ENCODE measurements around the gene OR10G3.
A peak's percentile ranks its signal among the peaks of the same experiment; 100 is the strongest.
"Not testable (repeated sequence)": the region's sequence is repeated elsewhere in the genome, so short reads cannot be mapped to it uniquely, and the experiment has no call there.

OR10G3 gene, protein sequence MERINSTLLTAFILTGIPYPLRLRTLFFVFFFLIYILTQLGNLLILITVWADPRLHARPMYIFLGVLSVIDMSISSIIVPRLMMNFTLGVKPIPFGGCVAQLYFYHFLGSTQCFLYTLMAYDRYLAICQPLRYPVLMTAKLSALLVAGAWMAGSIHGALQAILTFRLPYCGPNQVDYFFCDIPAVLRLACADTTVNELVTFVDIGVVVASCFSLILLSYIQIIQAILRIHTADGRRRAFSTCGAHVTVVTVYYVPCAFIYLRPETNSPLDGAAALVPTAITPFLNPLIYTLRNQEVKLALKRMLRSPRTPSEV

DNA sequence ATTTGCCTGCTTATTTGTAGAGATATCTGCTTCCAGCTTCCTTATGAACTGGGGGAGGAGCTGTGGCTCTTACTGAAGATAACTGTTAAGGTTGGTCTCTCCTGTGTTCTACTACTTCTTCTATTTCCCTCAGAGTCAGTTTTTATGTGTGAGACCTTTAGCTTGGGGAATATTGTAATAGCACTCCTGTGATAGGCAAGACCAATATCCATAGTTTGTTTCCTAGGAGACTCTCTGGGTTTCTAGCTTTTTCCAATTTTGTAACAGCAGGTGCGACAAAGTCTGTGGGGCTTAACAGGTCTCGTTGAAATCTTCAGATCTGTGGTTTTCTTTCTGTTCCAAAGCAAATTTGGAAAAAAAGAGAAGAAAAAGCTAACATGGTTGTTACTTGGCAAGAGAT is at the start of gene OR10G3:
TSS of gene OR10G3 (minus strand) at position 101 of the 400 bp plus-strand sequence. CDS start 9,332 bp downstream, outside the sequence.
- DNase-seq (ENCODE audit: low spot score), result no peak

DNA sequence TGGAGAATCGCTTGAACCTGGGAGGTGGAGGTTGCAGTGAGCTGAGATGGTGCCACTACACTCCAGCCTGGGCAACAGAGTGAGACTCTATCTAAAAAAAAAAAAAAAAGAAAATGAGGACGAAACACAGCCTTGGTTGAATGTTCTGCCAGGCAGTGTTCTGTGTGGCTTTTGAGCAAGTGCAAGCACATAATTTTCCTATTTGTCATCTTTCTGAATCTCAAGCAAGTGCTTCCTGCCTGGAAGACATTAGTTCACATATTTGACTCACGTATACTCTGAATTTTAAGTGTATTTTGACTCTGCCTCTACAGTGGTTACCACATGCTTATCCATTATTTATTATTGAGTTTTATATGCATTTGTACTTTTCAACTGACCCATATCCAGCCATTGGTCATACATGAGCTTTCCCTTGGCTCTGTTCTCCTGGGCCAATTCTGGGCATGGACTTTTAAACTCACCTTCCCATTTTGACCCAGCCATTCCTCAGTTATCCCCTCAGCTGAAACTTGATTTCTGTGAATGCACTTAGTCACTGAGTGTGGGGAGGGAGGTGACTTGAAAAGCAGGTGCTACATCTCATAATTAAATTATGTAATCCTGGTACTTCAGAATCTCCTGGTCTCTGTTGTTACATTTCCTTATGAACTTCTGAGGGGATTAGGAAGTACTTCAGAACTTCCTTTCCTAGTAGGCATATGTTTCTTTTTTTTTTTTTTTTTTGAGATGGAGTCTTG is 46.8 kb upstream of the OR10G3 start:
- no peak for DNase-seq (ENCODE audit: low spot score)

DNA sequence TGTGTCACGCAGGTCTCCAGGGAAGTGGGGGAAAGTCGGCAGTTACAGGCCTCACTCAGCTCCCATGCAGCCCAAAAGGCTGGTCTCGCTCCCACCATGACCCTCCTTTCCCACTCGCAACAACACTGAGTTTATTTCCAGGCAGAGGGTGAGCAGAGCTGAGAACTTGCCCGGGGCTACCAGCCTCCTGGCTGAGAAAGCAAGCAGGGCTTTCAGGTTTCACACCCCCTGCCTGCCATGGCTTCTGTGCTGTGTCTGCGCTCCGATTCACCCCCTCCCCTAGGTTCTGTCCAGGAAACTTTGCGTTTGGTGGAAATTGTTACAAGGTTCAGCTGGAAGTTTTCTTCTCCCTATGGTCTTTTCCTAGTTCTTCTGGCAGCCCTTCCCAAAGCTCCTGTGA is 37.7 kb upstream of the OR10G3 start:
- no peak for DNase-seq (ENCODE audit: low spot score)

DNA sequence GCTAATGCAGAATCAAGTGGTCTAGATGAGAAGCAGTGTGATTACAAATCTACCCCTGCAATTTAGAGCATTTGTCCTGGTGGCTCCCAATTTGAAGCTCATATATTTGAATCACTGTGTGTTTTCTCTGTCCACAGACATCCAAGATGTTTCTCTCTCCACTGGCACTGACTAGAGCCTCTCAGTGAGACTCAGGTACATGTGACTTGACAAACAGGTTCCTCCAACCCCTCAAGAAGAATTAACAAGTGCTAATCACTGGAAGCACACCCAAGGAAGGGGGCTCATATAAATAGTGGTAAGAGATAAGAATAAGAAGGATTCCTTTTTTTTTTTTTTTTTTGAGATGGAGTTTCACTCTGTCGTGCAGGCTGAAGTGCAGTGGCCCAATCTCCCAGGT is 34.4 kb upstream of the OR10G3 start:
- DNase-seq (ENCODE audit: low spot score), result no peak

DNA sequence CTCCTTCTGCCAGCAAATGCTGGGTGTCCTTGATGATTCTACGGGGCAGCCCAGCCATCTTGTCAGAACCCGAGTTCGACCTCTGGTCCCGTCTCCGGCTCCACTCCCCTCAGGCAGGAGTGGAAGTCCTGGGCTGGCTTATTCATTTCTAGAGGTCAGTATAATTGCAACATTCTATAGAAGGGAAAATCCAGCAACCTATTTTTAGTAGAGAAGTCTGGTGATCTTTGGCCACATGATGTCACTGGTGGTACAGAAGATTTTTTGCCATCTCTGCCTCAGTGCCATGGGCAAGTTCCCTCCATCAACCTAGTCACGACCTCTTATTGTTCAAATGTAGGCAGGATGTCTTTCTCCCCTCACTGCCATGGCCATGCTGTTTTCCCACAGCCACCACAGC is 32.4 kb upstream of the OR10G3 start:
- no peak for DNase-seq (ENCODE audit: low spot score)

DNA sequence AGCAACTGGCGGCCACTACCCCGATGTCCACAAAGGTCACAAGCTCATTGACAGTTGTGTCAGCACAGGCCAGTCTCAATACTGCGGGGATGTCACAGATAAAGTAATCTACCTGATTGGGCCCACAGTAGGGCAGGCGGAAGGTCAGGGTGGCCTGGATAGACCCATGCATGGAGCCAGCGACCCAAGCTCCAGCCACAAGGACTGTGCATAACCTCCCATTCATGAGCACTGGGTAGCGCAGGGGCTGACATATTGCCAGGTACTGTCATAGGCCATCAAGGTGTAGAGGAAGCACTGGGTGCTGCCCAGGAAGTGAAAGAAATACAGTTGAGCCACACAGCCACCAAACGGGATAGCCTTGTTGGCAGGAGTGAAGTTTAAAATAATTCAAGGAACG is 22.3 kb upstream of the OR10G3 start:
- DNase-seq (ENCODE audit: low spot score), result not testable (repeated sequence)

DNA sequence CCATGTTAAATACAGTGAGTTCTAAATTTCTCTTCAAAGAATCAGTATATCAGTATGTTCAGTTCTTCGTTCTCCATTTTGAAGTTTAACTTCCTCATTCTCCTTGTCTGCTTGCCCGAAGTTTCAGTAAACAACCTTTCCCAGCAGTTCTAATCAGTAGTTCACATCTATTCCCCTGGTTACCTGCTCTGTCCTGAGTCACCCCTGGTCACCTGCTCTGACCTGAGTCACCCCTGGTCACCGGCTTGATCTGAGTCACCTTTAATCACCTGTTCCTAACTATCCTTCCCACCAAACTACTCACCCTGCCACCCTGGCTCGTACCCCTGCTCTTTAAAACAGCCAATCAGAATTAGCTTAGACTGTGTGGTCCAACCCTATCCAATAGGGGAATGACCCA is 9.4 kb upstream of the OR10G3 start:
- DNase-seq (ENCODE audit: low spot score), result no peak

DNA sequence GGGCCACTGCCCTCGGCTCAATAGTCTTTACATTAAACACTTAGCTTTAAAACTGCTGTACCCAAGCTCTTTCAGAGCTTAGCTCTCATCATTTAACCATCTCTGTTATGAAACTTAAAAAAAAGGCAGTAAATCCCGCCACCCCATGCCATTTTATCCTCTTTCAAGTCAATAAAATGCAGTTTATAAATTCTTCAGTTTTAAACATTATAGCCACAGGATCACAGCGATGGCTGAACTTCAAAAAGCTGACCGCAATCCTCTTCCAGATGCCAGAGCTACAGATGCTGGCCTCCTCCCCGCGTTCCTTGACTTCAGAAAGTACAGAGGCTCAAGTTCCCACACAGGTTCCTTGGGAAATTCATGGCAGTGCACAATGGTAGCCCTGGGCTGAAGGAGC is 4.2 kb downstream of the OR10G3 start:
- DNase-seq (ENCODE audit: low spot score), result no peak

DNA sequence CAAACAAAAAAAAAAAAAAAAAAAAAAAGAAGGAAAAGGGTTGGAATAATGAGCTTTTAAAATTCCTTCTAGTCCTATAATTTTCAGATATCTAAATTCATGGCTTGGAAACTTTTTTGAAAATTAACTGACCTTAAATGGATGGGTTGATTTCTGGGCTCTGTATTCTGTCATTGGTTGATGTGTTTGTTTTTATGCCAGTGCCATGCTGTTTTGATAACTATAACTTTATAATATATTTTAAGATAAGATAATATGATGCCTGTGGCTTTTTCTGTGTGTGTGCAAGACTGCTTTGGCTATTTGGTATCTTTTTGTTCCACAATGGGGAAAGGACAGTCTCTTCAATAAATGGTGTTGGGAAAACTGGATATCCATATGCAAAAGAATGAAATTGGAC is 7.3 kb downstream of the OR10G3 start:
- DNase-seq (ENCODE audit: low spot score), result no peak

DNA sequence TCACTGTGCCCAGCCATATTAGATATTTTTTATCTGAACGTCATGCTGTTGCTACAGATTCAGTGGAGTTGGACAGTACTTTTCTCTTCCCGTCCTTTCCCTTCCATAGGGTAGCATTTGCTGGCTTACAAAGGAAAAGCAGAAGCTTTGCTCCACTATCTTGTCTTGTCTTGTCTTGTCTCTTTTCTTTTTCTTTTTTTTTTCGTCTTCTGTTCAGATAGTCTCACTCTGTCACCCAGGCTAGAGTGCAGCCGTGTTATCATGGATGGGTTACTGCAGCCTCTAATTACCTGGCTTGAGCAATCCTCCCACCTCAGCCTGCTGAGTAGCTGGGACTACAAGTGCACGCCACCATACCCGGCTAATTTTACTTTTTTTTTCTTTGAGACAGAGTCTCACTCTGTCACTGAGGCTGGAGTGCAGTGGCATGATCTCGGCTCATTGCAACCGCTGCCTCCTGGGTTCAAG is 21.1 kb downstream of the OR10G3 start:
- no peak for DNase-seq (ENCODE audit: low spot score)

DNA sequence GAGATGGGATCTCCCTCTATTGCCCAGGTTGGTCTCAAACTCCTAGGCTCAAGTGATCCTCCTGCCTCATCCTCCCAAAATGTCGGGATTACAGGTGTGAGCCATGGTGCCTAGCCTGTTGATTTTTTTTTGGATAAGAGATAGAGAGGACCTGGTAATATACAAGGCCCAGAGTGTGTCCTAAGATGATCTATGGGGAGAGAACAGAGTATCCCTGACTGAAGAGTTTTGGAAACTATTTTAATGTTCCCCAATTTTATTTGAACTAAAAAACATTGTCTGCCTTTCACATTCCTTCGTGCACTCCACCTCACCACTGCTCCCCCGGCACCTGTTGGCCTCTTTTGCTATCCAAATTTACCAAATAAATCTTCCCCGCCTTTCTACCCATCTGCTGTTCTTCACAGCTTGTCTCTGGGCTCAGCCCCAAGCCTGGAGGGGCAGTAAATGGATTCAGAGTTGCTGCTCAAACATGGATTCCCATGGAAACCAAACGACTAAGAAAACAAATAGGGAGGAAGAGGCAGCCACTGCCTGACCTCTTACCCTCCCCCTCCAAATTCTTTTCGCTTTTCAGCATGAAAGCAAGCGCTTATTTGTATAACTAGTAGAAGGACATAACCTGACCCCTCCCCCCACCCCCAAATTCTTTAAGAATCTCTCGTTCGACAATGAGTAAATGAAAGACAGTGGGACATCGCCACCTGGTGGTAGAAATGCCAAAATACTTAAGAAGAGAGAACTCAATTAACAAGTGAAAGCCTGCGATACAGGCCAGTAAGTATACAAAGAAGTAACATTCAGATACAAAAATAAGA is 22.6 kb downstream of the OR10G3 start:
- peak; percentile 67 for DNase-seq (ENCODE audit: low spot score)

DNA sequence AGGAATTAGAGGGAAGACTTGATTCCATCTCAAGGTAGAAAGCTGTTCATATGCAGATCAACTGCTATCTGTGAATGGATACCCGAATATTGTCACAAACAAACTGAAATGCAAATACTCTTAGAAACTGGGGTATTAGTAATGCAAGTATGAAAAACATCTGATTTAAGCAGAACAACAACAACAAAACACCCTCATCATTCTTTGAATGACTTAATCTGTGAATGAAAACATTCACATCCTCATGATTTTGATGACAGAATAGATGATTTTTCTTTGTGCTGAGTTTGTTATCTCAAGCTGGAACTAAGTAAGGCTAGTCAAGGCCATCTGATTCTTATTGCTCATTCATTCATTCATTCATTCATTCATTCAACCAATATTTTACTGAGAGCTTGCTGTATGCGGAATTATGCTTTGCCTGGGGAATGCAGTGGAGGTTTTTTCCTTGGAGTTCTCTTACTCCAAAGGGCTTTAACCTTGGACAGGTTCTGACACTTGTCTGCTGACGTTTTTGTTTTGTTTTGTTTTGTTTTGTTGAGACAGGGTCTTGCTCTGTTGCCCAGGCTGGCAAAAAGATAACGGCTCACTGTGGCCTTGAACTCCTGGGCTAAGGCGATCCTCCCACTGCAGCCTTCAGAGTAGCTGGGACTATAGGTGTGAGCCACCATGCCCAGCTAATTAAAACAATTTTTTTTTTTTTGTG is 23.3 kb downstream of the OR10G3 start:
- DNase-seq (ENCODE audit: low spot score), result no peak

DNA sequence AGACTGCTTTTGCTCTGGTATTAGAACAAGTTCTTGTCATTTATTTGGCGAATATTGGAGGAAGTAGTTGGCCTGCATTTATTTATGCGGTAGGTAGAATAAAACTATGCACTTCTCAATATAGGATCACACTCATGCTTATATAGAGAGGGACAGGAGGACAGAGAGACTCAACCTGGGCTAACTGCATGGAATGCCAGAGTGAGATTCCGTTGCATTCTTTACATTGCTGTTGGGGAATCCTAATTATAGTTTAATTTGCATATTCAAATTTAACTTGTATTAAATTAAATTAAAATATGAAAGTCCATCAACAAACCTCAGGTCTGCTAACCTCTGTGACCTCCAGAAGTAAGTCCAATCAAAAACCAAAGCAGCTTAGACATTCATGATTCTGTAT is 26.6 kb downstream of the OR10G3 start:
- DNase-seq (ENCODE audit: low spot score), result no peak

DNA sequence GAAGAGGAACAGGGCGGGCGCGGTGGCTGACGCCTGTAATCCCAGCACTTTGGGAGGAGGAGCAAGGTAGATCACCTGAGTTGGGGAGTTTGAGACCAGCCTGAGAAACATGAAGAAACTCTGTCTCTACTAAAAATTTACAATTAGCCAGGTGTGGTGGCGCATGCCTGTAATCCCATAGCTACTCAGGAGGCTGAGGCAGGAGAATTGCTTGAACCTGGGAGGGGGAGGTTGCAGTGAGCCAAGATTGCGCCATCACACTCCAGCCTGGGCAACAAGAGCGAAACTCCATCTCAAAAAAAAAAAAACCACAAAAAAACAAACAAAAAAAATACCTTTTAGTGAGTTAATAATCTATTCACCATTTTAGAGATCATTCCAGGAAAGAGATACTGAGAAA is 35.3 kb downstream of the OR10G3 start:
- DNase-seq (ENCODE audit: low spot score), result not testable (repeated sequence)

DNA sequence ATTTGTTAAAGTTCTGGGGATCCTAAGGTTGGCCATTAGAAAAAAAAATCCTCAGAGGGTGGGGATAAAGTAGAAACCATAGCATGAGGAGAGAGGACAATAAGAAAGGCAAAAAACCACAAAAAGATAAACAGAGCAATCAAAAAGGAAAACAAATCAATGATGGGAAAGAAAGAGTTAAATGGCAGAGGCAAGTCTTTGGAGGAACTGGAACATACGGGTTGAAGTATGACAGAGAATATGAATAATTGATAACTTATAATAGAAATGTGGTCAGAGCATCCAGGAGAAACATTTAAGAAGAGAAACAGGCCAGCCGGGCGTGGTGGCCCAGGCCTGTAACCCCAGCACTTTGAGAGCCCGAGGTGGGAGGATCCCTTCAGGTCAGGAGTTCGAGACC is 35.9 kb downstream of the OR10G3 start:
- DNase-seq (ENCODE audit: low spot score), result no peak

DNA sequence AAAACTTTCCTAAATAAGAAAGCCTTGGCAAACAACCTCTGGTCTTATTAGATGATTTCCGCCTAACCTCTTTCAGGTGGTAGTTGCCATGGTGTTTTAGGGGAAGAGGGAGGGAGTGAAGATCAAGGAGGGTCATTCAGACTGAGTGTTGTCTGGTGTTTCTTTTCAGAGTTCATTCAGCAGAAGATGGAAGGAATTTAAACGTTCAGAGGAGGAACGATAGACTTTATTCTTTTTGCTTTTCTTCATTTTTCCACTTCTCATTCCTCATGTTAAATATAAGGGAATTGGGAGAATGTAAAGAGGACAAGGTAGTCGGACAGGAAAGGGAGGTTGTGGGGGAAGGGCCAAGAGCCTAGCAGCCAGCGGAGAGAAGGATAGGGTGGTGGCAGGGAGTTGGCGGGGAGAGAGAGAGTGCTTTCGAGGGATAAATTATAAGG is 36.3 kb downstream of the OR10G3 start:
- DNase-seq (ENCODE audit: low spot score), result no peak

DNA sequence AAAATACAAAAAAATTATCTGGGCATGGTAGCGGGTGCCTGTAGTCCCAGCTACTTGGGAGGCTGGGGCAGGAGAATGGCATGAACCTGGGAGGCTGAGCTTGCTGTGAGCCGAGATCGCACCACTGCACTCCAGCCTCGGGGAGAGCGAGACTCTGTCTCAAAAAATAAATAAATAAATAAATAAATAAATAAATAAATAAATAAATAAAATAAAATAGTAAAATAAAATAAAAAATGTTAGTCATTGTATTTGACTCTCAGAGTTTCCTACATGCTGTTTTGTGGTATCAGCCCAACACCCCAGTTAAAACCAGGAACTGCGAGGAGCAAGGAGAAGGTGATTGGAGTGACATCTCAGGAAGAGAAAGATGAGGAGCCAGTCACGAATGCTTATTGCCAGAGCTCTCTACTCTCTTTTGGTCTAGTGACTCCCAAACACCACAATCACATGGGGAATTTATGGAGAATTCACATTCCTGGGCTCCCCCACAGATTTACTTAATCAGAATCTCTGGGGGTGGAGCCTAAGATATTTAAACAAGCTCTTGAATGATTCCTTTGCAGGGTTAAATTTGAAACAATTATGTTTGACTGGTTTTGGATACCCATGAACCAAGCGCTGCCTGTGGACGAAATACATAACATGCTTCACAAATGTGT is 38.3 kb downstream of the OR10G3 start:
- DNase-seq (ENCODE audit: low spot score), result no peak

DNA sequence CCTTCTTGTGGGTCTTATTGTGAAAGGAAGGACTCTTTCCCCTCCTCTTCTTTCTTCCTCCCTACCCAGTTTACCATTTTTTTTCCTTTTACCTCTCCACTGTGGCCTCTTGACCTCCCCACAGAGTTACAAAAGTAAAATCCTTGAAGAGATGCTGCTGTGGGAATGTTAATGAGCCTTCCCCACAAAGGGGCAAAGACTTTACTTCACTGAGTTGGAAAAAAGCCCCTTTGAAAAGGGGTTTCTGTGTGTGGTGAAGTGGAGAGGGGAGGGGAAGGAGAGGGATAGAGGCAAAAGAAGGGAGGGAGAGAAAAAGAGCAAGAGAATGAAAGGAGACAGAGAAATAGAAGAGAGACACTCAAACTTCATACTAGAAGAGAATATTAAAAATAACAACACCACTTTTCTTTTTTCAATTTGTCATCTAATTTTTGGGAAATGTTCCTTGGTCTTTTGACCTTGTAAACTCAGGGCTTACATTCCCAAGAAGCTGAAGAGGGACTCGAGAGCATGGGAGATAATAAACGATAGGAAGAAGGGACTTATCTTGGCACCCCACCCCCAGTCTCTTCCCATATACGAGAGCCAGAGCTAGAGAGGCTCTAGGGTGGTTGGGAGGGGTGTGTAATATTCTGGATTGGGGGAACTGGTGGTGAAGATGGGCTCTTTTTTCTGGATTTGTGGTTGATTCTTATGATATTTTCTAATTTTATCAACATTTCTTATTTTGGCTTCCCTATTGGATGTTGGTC is 40.5 kb downstream of the OR10G3 start:
- DNase-seq (ENCODE audit: low spot score), result no peak

DNA sequence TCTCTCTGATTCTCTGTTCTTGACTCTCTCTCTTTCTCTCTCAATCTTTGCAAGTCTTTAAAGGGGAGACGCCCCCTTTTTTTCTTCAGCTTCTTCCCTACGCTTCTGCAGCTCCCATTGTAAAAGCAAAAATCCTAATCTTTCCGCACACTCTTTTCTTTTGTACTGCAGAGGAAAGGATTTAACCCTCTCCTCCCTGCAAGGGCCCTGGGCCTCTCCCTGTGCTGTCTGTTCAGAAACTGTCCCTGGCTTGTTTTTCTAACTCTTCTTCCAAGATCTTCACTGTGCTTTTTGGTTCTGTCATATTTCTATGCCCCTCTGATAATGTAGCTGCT is 42.8 kb downstream of the OR10G3 start:
- no peak for DNase-seq (ENCODE audit: low spot score)

DNA sequence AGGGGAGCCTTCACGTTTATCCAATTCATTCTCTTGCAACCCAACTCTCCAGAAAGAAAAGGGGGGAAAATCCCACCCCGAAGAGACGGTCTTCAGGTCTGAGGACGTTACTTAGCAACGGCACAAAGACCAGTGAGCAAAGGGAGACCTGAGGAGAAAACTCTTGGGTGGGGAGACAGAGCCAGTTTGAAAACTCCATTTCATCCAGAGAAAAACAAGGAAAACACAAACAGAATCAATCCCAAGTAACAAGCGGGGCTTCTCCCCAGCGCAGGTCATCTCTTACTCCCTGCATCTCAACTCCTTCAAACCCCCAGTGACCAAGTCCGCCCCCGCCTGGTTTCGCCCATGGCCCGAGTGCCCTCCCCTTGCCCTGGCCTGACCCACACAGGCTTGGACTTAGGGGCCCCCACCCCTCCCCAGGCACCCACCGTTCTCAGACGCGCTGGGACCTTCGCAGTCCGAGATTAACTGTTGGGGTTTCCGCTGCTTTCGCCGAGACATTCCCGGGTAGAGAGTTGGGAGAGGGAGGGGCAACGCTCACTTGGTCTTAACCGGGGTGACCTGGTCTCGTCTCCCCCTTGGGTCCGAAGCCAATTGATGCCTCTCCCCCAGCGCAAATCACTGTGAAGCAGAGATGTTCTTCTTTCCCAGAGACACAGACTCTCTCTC is 43.3 kb downstream of the OR10G3 start:
- DNase-seq (ENCODE audit: low spot score), result no peak
